ENCODE measurements around the gene SLC8A1.

Gene SLC8A1

GRCh38 chr2:40353231-40353630 is 98.7 kb downstream of the SLC8A1 start:
- DNase-seq (ENCODE audit: low spot score) = no peak

- DNase-seq (ENCODE audit: low spot score) = no peak
These were observed 99.2 kb downstream of the SLC8A1 start for GRCh38 chr2:40352703-40353099.

- DNase-seq (ENCODE audit: low spot score) = no peak
These were observed 99.7 kb downstream of the SLC8A1 start for GRCh38 chr2:40352041-40352702.

- DNase-seq (ENCODE audit: low spot score) = peak; percentile 95
These were observed 103.2 kb downstream of the SLC8A1 start for GRCh38 chr2:40348665-40349064.

GRCh38 chr2:40348038-40348437 is 103.9 kb downstream of the SLC8A1 start:
- no peak for DNase-seq (ENCODE audit: low spot score)

GRCh38 chr2:40346535-40347354 is 105.1 kb downstream of the SLC8A1 start:
- no peak for DNase-seq (ENCODE audit: low spot score)

- DNase-seq (ENCODE audit: low spot score) = no peak
These were observed 107.5 kb downstream of the SLC8A1 start for GRCh38 chr2:40344364-40344763.

- DNase-seq (ENCODE audit: low spot score) = peak; percentile 57
These were observed 108.0 kb downstream of the SLC8A1 start for GRCh38 chr2:40343902-40344301.

GRCh38 chr2:40341198-40341597 is 110.7 kb downstream of the SLC8A1 start:
- no peak for DNase-seq (ENCODE audit: low spot score)

GRCh38 chr2:40339026-40339425 is 112.9 kb downstream of the SLC8A1 start:
- no peak for DNase-seq (ENCODE audit: low spot score)

GRCh38 chr2:40332191-40332826 is 119.6 kb downstream of the SLC8A1 start:
- peak; percentile 86 for DNase-seq (ENCODE audit: low spot score)

- no peak for DNase-seq (ENCODE audit: low spot score)
These were observed 121.8 kb downstream of the SLC8A1 start for GRCh38 chr2:40330096-40330495.

GRCh38 chr2:40329739-40330030 is 122.2 kb downstream of the SLC8A1 start:
- DNase-seq (ENCODE audit: low spot score) = no peak

- DNase-seq (ENCODE audit: low spot score) = peak; percentile 87
These were observed 126.8 kb downstream of the SLC8A1 start for GRCh38 chr2:40325116-40325515.

- no peak for DNase-seq (ENCODE audit: low spot score)
These were observed 127.2 kb downstream of the SLC8A1 start for GRCh38 chr2:40324656-40325055.

- peak; percentile 71 for DNase-seq (ENCODE audit: low spot score)
These were observed 130.1 kb downstream of the SLC8A1 start for GRCh38 chr2:40321822-40322221.

- no peak for DNase-seq (ENCODE audit: low spot score)
These were observed 130.8 kb downstream of the SLC8A1 start for GRCh38 chr2:40321016-40321623.

- no peak for DNase-seq (ENCODE audit: low spot score)
These were observed 133.0 kb downstream of the SLC8A1 start for GRCh38 chr2:40318921-40319320.

GRCh38 chr2:40317761-40318160 is 134.1 kb downstream of the SLC8A1 start:
- no peak for DNase-seq (ENCODE audit: low spot score)

GRCh38 chr2:40317046-40317445 is 134.8 kb downstream of the SLC8A1 start:
- no peak for DNase-seq (ENCODE audit: low spot score)

GRCh38 chr2:40316620-40317019 is 135.3 kb downstream of the SLC8A1 start:
- DNase-seq (ENCODE audit: low spot score) = no peak

- no peak for DNase-seq (ENCODE audit: low spot score)
These were observed 136.2 kb downstream of the SLC8A1 start for GRCh38 chr2:40315683-40316082.

- no peak for DNase-seq (ENCODE audit: low spot score)
These were observed 140.9 kb downstream of the SLC8A1 start for GRCh38 chr2:40311026-40311425.

Measured in kidney tubule cell (primary cell).